Keratinocyte (primary cell): ENCODE results near the gene AK1. TPM values are rescaled to one million over a fixed set of nuclear protein-coding genes. Genes with fewer than 3 reads are reported as not detected.

ENCODE experiments used
- DNase-seq: peaks from one replicate; pipeline ENCODE4 v3.0.0-alpha.2; 2011; ENCODE audit warnings: low read depth, missing footprints, low spot score
- FAIRE-seq: peaks from 2 replicates; lab custom pipeline; 2011; peaks lifted over from hg19 to GRCh38; lab: Jason Lieb, UNC
- H2AFZ ChIP-seq: 2 replicates; pipeline ENCODE4 v1.6.0; 2012; ENCODE audit warnings: low read length, control low read depth, inconsistent platforms; ENCODE audit not compliant: control insufficient read depth
- H3K27ac ChIP-seq: 2 replicates; pipeline ENCODE4 v1.5.1; 2011; ENCODE audit warnings: low read length; ENCODE audit not compliant: control insufficient read depth, insufficient read depth
- H3K27me3 ChIP-seq: 3 replicates; pipeline ENCODE4 v1.6.0; 2011; ENCODE audit warnings: low read length; ENCODE audit not compliant: control insufficient read depth, insufficient read depth; ENCODE audit errors: extremely low read depth
- H3K36me3 ChIP-seq, 2 experiments: 2 replicates in 1 of 2; 3 replicates in 1 of 2; pipeline ENCODE4 v1.5.1; 2011; ENCODE audit warnings: low read length in 2 of 2, mild to moderate bottlenecking in 1 of 2; ENCODE audit not compliant: control insufficient read depth in 2 of 2, insufficient read depth in 2 of 2; ENCODE audit errors: extremely low read depth in 1 of 2
- H3K4me1 ChIP-seq: 3 replicates; pipeline ENCODE4 v1.5.1; 2011; ENCODE audit warnings: low read length; ENCODE audit not compliant: control insufficient read depth, insufficient read depth; ENCODE audit errors: extremely low read depth
- H3K4me2 ChIP-seq: 3 replicates; pipeline ENCODE4 v1.6.0; 2011; ENCODE audit warnings: low read depth, low read length; ENCODE audit not compliant: control insufficient read depth, insufficient read depth; ENCODE audit errors: extremely low read depth
- H3K4me3 ChIP-seq, 3 experiments: fragments of 200-600 bp in 1 of 3; sonication (generic) in 1 of 3; 2 replicates in 2 of 3; 3 replicates in 1 of 3; pipeline ENCODE4 v1.5.1; 2011 to 2016; ENCODE audit warnings: low read length in 3 of 3, mild to moderate bottlenecking in 3 of 3, control low read depth in 2 of 3, inconsistent platforms in 1 of 3, low read depth in 1 of 3, mixed read lengths in 1 of 3, mixed run types in 1 of 3, moderate library complexity in 1 of 3; ENCODE audit not compliant: control insufficient read depth in 2 of 3, insufficient read depth in 2 of 3; ENCODE audit errors: extremely low read depth in 1 of 3
- H3K79me2 ChIP-seq: 2 replicates; pipeline ENCODE4 v1.6.0; 2012; ENCODE audit warnings: low read length; ENCODE audit not compliant: control insufficient read depth, insufficient read depth
- H3K9ac ChIP-seq: 3 replicates; pipeline ENCODE4 v1.6.0; 2011; ENCODE audit warnings: low read length; ENCODE audit not compliant: control insufficient read depth, insufficient read depth; ENCODE audit errors: extremely low read depth
- H3K9me1 ChIP-seq: 3 replicates; pipeline ENCODE4 v1.6.0; 2011; ENCODE audit warnings: low read length; ENCODE audit not compliant: control insufficient read depth, insufficient read depth; ENCODE audit errors: extremely low read depth
- H3K9me3 ChIP-seq: 2 replicates; pipeline ENCODE4 v1.5.1; 2012; ENCODE audit warnings: low read depth, low read length; ENCODE audit not compliant: control insufficient read depth
- H4K20me1 ChIP-seq: 3 replicates; pipeline ENCODE4 v1.6.0; 2011; ENCODE audit warnings: low read length; ENCODE audit not compliant: control insufficient read depth, insufficient read depth; ENCODE audit errors: extremely low read depth
- CTCF ChIP-seq, 3 experiments: IDR thresholded peaks in 1 of 3; conservative IDR thresholded peaks in 1 of 3; optimal IDR thresholded peaks in 1 of 3; 2 replicates in 2 of 3; 3 replicates in 1 of 3; pipeline versions ENCODE3 to v1.5.1; 2011; ENCODE audit warnings: low read length in 3 of 3, mild to moderate bottlenecking in 3 of 3, moderate library complexity in 2 of 3, control low read depth in 1 of 3, inconsistent platforms in 1 of 3; ENCODE audit not compliant: insufficient read depth in 2 of 3; ENCODE audit errors: extremely low read depth in 1 of 3
- EZH2 ChIP-seq: IDR thresholded peaks from one replicate; pipeline ENCODE4 v1.6.1; 2012; ENCODE audit warnings: inconsistent platforms, mild to moderate bottlenecking, low read length, moderate library complexity
- dilution Hi-C: fragments of 300-500 bp; cut with MboI; formaldehyde crosslinking; loops from one replicate; pipeline ENCODE4 v1.7.0; 2020; ENCODE audit warnings: low sequenced_read_pairs; ENCODE audit not compliant: extremely low pct_ligation_motif_present
- polyA plus RNA-seq, 5 experiments: library from polyadenylated mRNA; depleted of rRNA in 3 of 5; stranded (reverse) in 3 of 5; stranded (forward) in 1 of 5; unstranded in 1 of 5; fragments of >200 nt; gene quantifications; 1 replicate in 1 of 5; 2 replicates in 3 of 5; 3 replicates in 1 of 5; pipeline versions ENCODE4 v1.2.1 to v1.2.3, GENCODE V29; 2011 to 2012; ENCODE audit warnings: missing spikeins in 2 of 5, low read depth in 1 of 5, low replicate concordance in 1 of 5

Gene AK1
- polyA plus RNA-seq, 1 donor (not counting 4 experiments of a cell fraction or from before 2014, with no cell fraction given): 40.2 TPM

GRCh38 chr9:127832248-127832647, 45.2 kb downstream of the AK1 start:
- Histone ChIP-seq H3K79me2 (no peaks in the 10 kb centered on the region), H3K9ac (no peak overlapping the region), H2AFZ (no peak overlapping the region), H4K20me1 (no peaks in the 10 kb centered on the region), H3K4me3 (no peak overlapping the region), H3K9me3 (no peaks in the 10 kb centered on the region), H3K27me3 (peaks cover 3% of the 10 kb centered on the region), H3K4me2 (no peak overlapping the region), H3K4me1 (peaks cover 3% of the 10 kb centered on the region), H3K36me3 (no peaks in the 10 kb centered on the region), H3K9me1 (no peaks in the 10 kb centered on the region), H3K27ac (no peak overlapping the region)
- no peak for FAIRE-seq
- TF ChIP-seq CTCF (optimal IDR thresholded peaks at IDR 0.05 in 1 of 3, IDR thresholded peaks at IDR 0.05 in 1 of 3, conservative IDR thresholded peaks at IDR 0.05 in 1 of 3; ENCODE audit: extremely low read depth in 1 of 3, insufficient read depth in 2 of 3, low read length in 3 of 3) (no peak), EZH2 (no peak)
- no peak for DNase-seq
- dilution Hi-C loops: no loop called here

- Histone ChIP-seq H3K9me1 (no peaks in the 10 kb centered on the region), H3K36me3 (no peaks in the 10 kb centered on the region), H4K20me1 (no peaks in the 10 kb centered on the region), H2AFZ (no peak overlapping the region), H3K27ac (no peak overlapping the region), H3K79me2 (no peaks in the 10 kb centered on the region), H3K4me3 (no peak overlapping the region), H3K4me2 (no peak overlapping the region), H3K9ac (no peak overlapping the region), H3K4me1 (peaks cover 3% of the 10 kb centered on the region), H3K27me3 (peaks cover 11% of the 10 kb centered on the region), H3K9me3 (no peaks in the 10 kb centered on the region)
- no peak for FAIRE-seq
- no peak for TF ChIP-seq CTCF (optimal IDR thresholded peaks at IDR 0.05 in 1 of 3, IDR thresholded peaks at IDR 0.05 in 1 of 3, conservative IDR thresholded peaks at IDR 0.05 in 1 of 3; ENCODE audit: extremely low read depth in 1 of 3, insufficient read depth in 2 of 3, low read length in 3 of 3)
- no peak for TF ChIP-seq EZH2
- dilution Hi-C loops: no loop called here
- DNase-seq: no peak
These were observed 48.1 kb downstream of the AK1 start for GRCh38 chr9:127829205-127829906.
